Fibroblast of lung (primary cell): ENCODE data around the gene SPPL3. TPM values are rescaled to one million over a fixed set of nuclear protein-coding genes. Genes with fewer than 3 reads are reported as not detected.

Experiments
- DNase-seq, 2 donors: peaks; one replicate each; pipeline versions ENCODE4 v3.0.0 to v3.0.0-alpha.2; 2010; ENCODE audit warnings: low read depth in 2 of 2
- H2AFZ ChIP-seq: 2 replicates; pipeline ENCODE4 v1.5.1; 2012; ENCODE audit warnings: low read length, control low read depth, inconsistent platforms
- H3K27ac ChIP-seq: 2 replicates; pipeline ENCODE4 v1.5.1; 2011; ENCODE audit warnings: low read length, control low read depth; ENCODE audit not compliant: insufficient read depth
- H3K27me3 ChIP-seq: 2 replicates; pipeline ENCODE4 v1.5.1; 2011; ENCODE audit warnings: mild to moderate bottlenecking, low read length; ENCODE audit not compliant: control insufficient read depth, insufficient read depth
- H3K36me3 ChIP-seq: 2 replicates; pipeline ENCODE4 v1.5.1; 2011; ENCODE audit warnings: low read length; ENCODE audit not compliant: control insufficient read depth, insufficient read depth
- H3K4me1 ChIP-seq: 2 replicates; pipeline ENCODE4 v1.5.1; 2011; ENCODE audit warnings: low read length; ENCODE audit not compliant: control insufficient read depth, insufficient read depth; ENCODE audit errors: extremely low read depth
- H3K4me2 ChIP-seq: 2 replicates; pipeline ENCODE4 v1.5.1; 2011; ENCODE audit warnings: low read length, control low read depth; ENCODE audit not compliant: insufficient read depth; ENCODE audit errors: extremely low read depth
- H3K4me3 ChIP-seq, 4 experiments: fragments of 200-600 bp in 1 of 4; sonication (generic) in 1 of 4; replicated peaks in 1 of 4; 2 replicates each; pipeline ENCODE4 v1.5.1; 2011 to 2016; ENCODE audit warnings: low read length in 4 of 4, low read depth in 3 of 4, mild to moderate bottlenecking in 3 of 4, control low read depth in 2 of 4, inconsistent platforms in 1 of 4, mixed read lengths in 1 of 4; ENCODE audit not compliant: insufficient read depth in 1 of 4; ENCODE audit errors: control extremely low read depth in 1 of 4
- H3K79me2 ChIP-seq: 2 replicates; pipeline ENCODE4 v1.5.1; 2012; ENCODE audit warnings: mild to moderate bottlenecking, low read length, inconsistent platforms; ENCODE audit not compliant: control insufficient read depth, insufficient read depth
- H3K9ac ChIP-seq: 2 replicates; pipeline ENCODE4 v1.5.1; 2011; ENCODE audit warnings: mild to moderate bottlenecking, low read length, control low read depth; ENCODE audit not compliant: insufficient read depth
- H3K9me3 ChIP-seq: 2 replicates; pipeline ENCODE4 v1.5.1; 2012; ENCODE audit warnings: low read depth, low read length; ENCODE audit not compliant: control insufficient read depth, insufficient read depth
- H4K20me1 ChIP-seq: 2 replicates; pipeline ENCODE4 v1.5.1; 2011; ENCODE audit warnings: low read length; ENCODE audit not compliant: control insufficient read depth, insufficient read depth; ENCODE audit errors: extremely low read depth
- EZH2 ChIP-seq: IDR thresholded peaks from 2 replicates; pipeline ENCODE4 v1.5.1; 2012; ENCODE audit warnings: low read length, control low read depth, mild to moderate bottlenecking; ENCODE audit errors: missing control alignments
- polyA plus RNA-seq, 2 donors: library from polyadenylated mRNA; depleted of rRNA in 1 of 2; stranded (reverse) in 1 of 2; unstranded in 1 of 2; fragments of >200 nt; gene quantifications; 2 replicates each; pipeline ENCODE4 v1.2.1, GENCODE V29; 2011 to 2012; ENCODE audit warnings: missing spikeins in 1 of 2
- total RNA-seq: library from RNA; depleted of rRNA; stranded (reverse); fragments of >200 nt; gene quantifications from 2 replicates; pipeline ENCODE4 v1.2.1, GENCODE V29; 2014
- TF ChIP-seq, protein P1 (sequence below), 2 donors: IDR thresholded peaks in 1 of 2; conservative IDR thresholded peaks in 1 of 2; 1 replicate in 1 of 2; 2 replicates in 1 of 2; pipeline ENCODE4 v1.5.1; 2011 to 2012; ENCODE audit warnings: low read length in 2 of 2, control low read depth in 1 of 2, inconsistent platforms in 1 of 2, low read depth in 1 of 2, mild to moderate bottlenecking in 1 of 2

SPPL3 gene
- total and polyA plus RNA-seq, 2 donors (not counting 1 experiment from before 2014, with no cell fraction given), result 7.1 to 41.4 TPM

DNA sequence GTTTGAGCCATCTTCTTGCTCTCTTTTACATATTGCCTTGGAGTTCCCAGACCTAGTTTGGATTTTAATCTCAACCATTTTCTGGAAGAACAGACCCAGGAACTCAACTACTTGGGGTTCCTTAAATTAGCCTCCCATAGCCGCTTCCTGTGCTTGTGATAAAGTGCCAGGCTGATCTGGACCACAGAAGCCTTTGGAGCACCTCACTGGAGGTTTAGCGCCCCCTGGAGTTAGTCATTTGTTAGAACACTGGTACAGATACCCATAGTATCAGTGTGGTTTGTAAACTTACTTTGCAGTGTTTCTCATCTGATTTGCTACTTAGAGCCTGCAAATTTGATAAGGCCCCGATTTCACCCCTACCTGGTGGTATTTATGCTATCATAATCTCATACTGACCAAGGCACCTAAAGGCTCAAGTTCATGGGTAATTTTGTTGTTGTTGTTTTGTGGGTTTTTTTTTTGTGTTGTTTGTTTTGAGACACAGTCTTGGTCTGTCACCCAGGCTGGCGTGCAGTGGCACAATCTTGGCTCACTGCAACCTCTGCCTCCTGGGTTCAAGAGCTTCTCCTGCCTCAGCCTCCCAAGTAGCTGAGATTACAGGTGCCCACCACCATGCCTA is 190.2 kb downstream of the SPPL3 start:
- H3K9me3 ChIP-seq, result no peaks in the 10 kb centered on the region
- no peak overlapping the region for H3K27ac ChIP-seq
- no peaks in the 10 kb centered on the region for H4K20me1 ChIP-seq
- H3K9ac ChIP-seq, result no peak overlapping the region
- H3K4me3 ChIP-seq, result no peak overlapping the region
- DNase-seq, result peak; percentile 64 to 86
- H3K79me2 ChIP-seq, result peaks cover 19% of the 10 kb centered on the region
- H3K4me1 ChIP-seq, result peaks cover 11% of the 10 kb centered on the region
- peaks cover 14% of the 10 kb centered on the region for H3K36me3 ChIP-seq
- H2AFZ ChIP-seq, result no peak overlapping the region
- H3K4me2 ChIP-seq, result no peak overlapping the region
- TF ChIP-seq, protein P1, sequence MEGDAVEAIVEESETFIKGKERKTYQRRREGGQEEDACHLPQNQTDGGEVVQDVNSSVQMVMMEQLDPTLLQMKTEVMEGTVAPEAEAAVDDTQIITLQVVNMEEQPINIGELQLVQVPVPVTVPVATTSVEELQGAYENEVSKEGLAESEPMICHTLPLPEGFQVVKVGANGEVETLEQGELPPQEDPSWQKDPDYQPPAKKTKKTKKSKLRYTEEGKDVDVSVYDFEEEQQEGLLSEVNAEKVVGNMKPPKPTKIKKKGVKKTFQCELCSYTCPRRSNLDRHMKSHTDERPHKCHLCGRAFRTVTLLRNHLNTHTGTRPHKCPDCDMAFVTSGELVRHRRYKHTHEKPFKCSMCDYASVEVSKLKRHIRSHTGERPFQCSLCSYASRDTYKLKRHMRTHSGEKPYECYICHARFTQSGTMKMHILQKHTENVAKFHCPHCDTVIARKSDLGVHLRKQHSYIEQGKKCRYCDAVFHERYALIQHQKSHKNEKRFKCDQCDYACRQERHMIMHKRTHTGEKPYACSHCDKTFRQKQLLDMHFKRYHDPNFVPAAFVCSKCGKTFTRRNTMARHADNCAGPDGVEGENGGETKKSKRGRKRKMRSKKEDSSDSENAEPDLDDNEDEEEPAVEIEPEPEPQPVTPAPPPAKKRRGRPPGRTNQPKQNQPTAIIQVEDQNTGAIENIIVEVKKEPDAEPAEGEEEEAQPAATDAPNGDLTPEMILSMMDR (conservative IDR thresholded peaks at IDR 0.05 in 1 of 2, IDR thresholded peaks at IDR 0.05 in 1 of 2; ENCODE audit: low read depth in 1 of 2, low read length in 2 of 2), result peak; percentile 79 to 86
- no peak for TF ChIP-seq EZH2
- no peaks in the 10 kb centered on the region for H3K27me3 ChIP-seq

DNA sequence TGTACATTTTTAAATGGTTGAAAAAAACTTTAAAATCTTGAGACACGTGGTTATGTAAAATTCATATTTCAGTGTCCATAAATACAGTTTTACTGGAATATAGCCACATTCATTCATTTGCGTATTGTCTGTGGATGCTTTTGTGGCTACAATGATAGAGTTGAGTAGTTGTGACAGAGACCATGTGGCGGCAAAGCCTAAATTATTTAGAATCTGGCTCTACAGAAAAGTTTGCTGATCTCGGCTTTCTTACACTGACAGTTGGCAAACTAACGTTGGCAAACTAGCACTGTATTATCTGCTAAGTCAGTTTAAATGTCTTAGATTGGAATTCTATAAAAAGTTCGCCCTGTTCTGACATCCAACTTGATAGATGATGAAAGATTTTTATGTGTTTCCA is 191.5 kb downstream of the SPPL3 start:
- no peak overlapping the region for H3K4me3 ChIP-seq
- no peaks in the 10 kb centered on the region for H3K27me3 ChIP-seq
- peaks cover 5% of the 10 kb centered on the region for H3K36me3 ChIP-seq
- H3K27ac ChIP-seq, result no peak overlapping the region
- peaks cover 19% of the 10 kb centered on the region for H3K79me2 ChIP-seq
- H2AFZ ChIP-seq, result no peak overlapping the region
- H3K4me1 ChIP-seq, result peaks cover 11% of the 10 kb centered on the region
- H3K9me3 ChIP-seq, result no peaks in the 10 kb centered on the region
- H3K4me2 ChIP-seq, result peak overlapping the region; percentile 95
- no peak overlapping the region for H3K9ac ChIP-seq
- no peak for DNase-seq
- H4K20me1 ChIP-seq, result no peaks in the 10 kb centered on the region
- TF ChIP-seq EZH2, result no peak
- TF ChIP-seq, protein P1 (conservative IDR thresholded peaks at IDR 0.05 in 1 of 2, IDR thresholded peaks at IDR 0.05 in 1 of 2; ENCODE audit: low read depth in 1 of 2, low read length in 2 of 2), result no peak

Other genes starting within 250 kb of the SPPL3 start
- 90.1 and 120 TPM in 2 replicates for gene MLEC, start 217.2 kb downstream of the SPPL3 start, total RNA-seq
- gene MLEC, start 217.2 kb downstream of the SPPL3 start, polyA plus RNA-seq, result 56.4 and 66.1 TPM in 2 replicates
- 22.9 and 29.1 TPM in 2 replicates for gene UNC119B, start 193.9 kb downstream of the SPPL3 start, total RNA-seq
- gene UNC119B, start 193.9 kb downstream of the SPPL3 start, polyA plus RNA-seq, result 29.1 and 31.2 TPM in 2 replicates
- gene ACADS, start 178.5 kb downstream of the SPPL3 start, total RNA-seq, result 14.1 and 15.9 TPM in 2 replicates
- 4.2 and 4.5 TPM in 2 replicates for gene ACADS, start 178.5 kb downstream of the SPPL3 start, polyA plus RNA-seq
- not detected in 2 replicates for gene HNF1A, start 74.2 kb upstream of the SPPL3 start, total RNA-seq
- not detected in 2 replicates for gene HNF1A, start 74.2 kb upstream of the SPPL3 start, polyA plus RNA-seq
- gene C12orf43, start 112.1 kb upstream of the SPPL3 start, total RNA-seq, result 11.4 and 15.2 TPM in 2 replicates
- 14.7 and 18.1 TPM in 2 replicates for gene C12orf43, start 112.1 kb upstream of the SPPL3 start, polyA plus RNA-seq
- gene OASL, start 134.9 kb upstream of the SPPL3 start, total RNA-seq, result 0.51 and 1.2 TPM in 2 replicates
- gene OASL, start 134.9 kb upstream of the SPPL3 start, polyA plus RNA-seq, result 0.07 and 0.14 TPM in 2 replicates
- gene P2RX7, start 228.5 kb upstream of the SPPL3 start, total RNA-seq, result 16.7 and 17.2 TPM in 2 replicates
- gene P2RX7, start 228.5 kb upstream of the SPPL3 start, polyA plus RNA-seq, result 1.9 and 2.7 TPM in 2 replicates